GM12878 (cell line): ENCODE results near the gene SBNO1. TPM values are rescaled to one million over a fixed set of nuclear protein-coding genes. Genes with fewer than 3 reads are reported as not detected.

Experiments
- ATAC-seq: fragments of 200-7000 bp; cut with Tn5 transposase; 3 replicates; pipeline ENCODE4 v1.9.1; 2020; ENCODE audit warnings: mild to moderate bottlenecking, moderate library complexity
- BruUV-seq: library from RNA; stranded (reverse); fragments of 400-500 nt; replicated peaks from 2 replicates; lab custom pipeline; 2021; lab: Mats Ljungman, UMichigan
- CTCF ChIA-PET: fragments of 300-600 bp; sonication (Branson Sonifier 250); formaldehyde crosslinking; extraction: SDS; loops from one replicate; lab custom pipeline; 2021; ENCODE audit warnings: inconsistent platforms; lab: Yijun Ruan, JAX
- POLR2A ChIA-PET: fragments of 350-600 bp; formaldehyde crosslinking; extraction: SDS; loops from one replicate; lab custom pipeline; 2021; ENCODE audit warnings: inconsistent platforms; lab: Charles Lee
- RAD21 ChIA-PET: fragments of 300-600 bp; sonication (Branson Sonifier 250); formaldehyde crosslinking; loops from one replicate; lab custom pipeline; 2023; ENCODE audit warnings: antibody characterized with exemption; ENCODE audit not compliant: unreplicated experiment; lab: Charles Lee
- SMC1A ChIA-PET: fragments of 300-600 bp; sonication (Branson Sonifier 250); formaldehyde crosslinking; loops from one replicate; lab custom pipeline; 2023; ENCODE audit not compliant: unreplicated experiment, uncharacterized antibody; lab: Charles Lee
- DNase-seq: peaks from one replicate; pipeline ENCODE4 v3.0.0-alpha.2; 2011; ENCODE audit warnings: low read depth, low spot score
- FAIRE-seq: peaks from 3 replicates; lab custom pipeline; 2011; peaks lifted over from hg19 to GRCh38; lab: Jason Lieb, UNC
- H2AFZ ChIP-seq: 2 replicates; pipeline ENCODE4 v1.6.0; 2011; ENCODE audit warnings: low read depth, low read length, control low read depth; ENCODE audit not compliant: control insufficient read depth
- H3K27ac ChIP-seq: 2 replicates; pipeline ENCODE4 v1.5.1; 2011; ENCODE audit warnings: control low read depth; ENCODE audit not compliant: control insufficient read depth, insufficient read depth
- H3K27me3 ChIP-seq, 2 experiments: replicated peaks in 1 of 2; 2 replicates each; pipeline versions ENCODE4 v1.6.0 to v1.6.1; 2011; ENCODE audit warnings: low read length in 1 of 2; ENCODE audit not compliant: control insufficient read depth in 2 of 2, insufficient read depth in 2 of 2
- H3K36me3 ChIP-seq, 2 experiments: 2 replicates each; pipeline ENCODE4 v1.5.1; 2011; ENCODE audit warnings: low read length in 1 of 2; ENCODE audit not compliant: control insufficient read depth in 2 of 2, insufficient read depth in 2 of 2
- H3K4me1 ChIP-seq: 2 replicates; pipeline ENCODE4 v1.6.1; 2011; ENCODE audit warnings: mild to moderate bottlenecking, low read length, moderate library complexity, mixed read lengths; ENCODE audit not compliant: control insufficient read depth, insufficient read depth
- H3K4me2 ChIP-seq: 2 replicates; pipeline ENCODE4 v1.6.0; 2011; ENCODE audit warnings: control low read depth; ENCODE audit not compliant: control insufficient read depth, insufficient read depth
- H3K4me3 ChIP-seq: fragments of 200-600 bp; sonication (generic); 2 replicates; pipeline ENCODE4 v1.5.1; 2016
- H3K79me2 ChIP-seq: 2 replicates; pipeline ENCODE4 v1.6.0; 2011; ENCODE audit warnings: low read length; ENCODE audit not compliant: control insufficient read depth, insufficient read depth
- H3K9ac ChIP-seq: 2 replicates; pipeline ENCODE4 v1.8.0; 2011; ENCODE audit warnings: low read length, control low read depth, mixed read lengths; ENCODE audit not compliant: control insufficient read depth, insufficient read depth
- H3K9me3 ChIP-seq: replicated peaks from 3 replicates; pipeline ENCODE4 v1.5.1; 2011; ENCODE audit warnings: mild to moderate bottlenecking, low read length; ENCODE audit not compliant: control insufficient read depth, insufficient read depth
- H4K20me1 ChIP-seq: 2 replicates; pipeline ENCODE4 v1.6.0; 2011; ENCODE audit not compliant: control insufficient read depth, insufficient read depth
- BCLAF1 ChIP-seq: fragments of 450-650 bp; IDR thresholded peaks from 2 replicates; pipeline ENCODE4 v1.6.1; 2017; ENCODE audit warnings: antibody characterized with exemption, mild to moderate bottlenecking, moderate library complexity
- GATAD2B ChIP-seq: fragments of 450-650 bp; conservative IDR thresholded peaks from 2 replicates; pipeline ENCODE4 v1.6.1; 2017; ENCODE audit warnings: low read depth, mild to moderate bottlenecking, moderate library complexity
- JUNB ChIP-seq: IDR thresholded peaks from 2 replicates; pipeline ENCODE4 v1.6.1; 2016; ENCODE audit warnings: antibody characterized with exemption, mild to moderate bottlenecking
- MLLT1 ChIP-seq: fragments of 450-650 bp; IDR thresholded peaks from 2 replicates; pipeline ENCODE4 v1.6.1; 2016; ENCODE audit warnings: mild to moderate bottlenecking
- POU2F2 ChIP-seq: IDR thresholded peaks from 3 replicates; pipeline ENCODE4 v1.6.1; 2011; ENCODE audit warnings: low read depth, mild to moderate bottlenecking, low read length, borderline replicate concordance
- SKIL ChIP-seq: fragments of 450-650 bp; IDR thresholded peaks from 2 replicates; pipeline ENCODE4 v1.6.1; 2017; ENCODE audit warnings: mild to moderate bottlenecking, low read depth, inconsistent platforms; ENCODE audit not compliant: poor library complexity, severe bottlenecking
- SMAD1 ChIP-seq: fragments of 450-650 bp; IDR thresholded peaks from 2 replicates; pipeline ENCODE4 v1.6.1; 2018; ENCODE audit warnings: mild to moderate bottlenecking, low read depth; ENCODE audit not compliant: partially characterized antibody
- SUZ12 ChIP-seq: fragments of 200-600 bp; sonication (generic); IDR thresholded peaks from one replicate; pipeline ENCODE4 v1.6.1; 2018; ENCODE audit warnings: antibody characterized with exemption, mild to moderate bottlenecking; ENCODE audit not compliant: unreplicated experiment
- YBX1 ChIP-seq: fragments of 450-650 bp; IDR thresholded peaks from 2 replicates; pipeline ENCODE4 v1.6.1; 2016; ENCODE audit warnings: antibody characterized with exemption
- ZBTB40 ChIP-seq: fragments of 450-650 bp; IDR thresholded peaks from 2 replicates; pipeline ENCODE4 v1.6.1; 2016; ENCODE audit warnings: mild to moderate bottlenecking, moderate library complexity, borderline replicate concordance
- ZZZ3 ChIP-seq: IDR thresholded peaks from 2 replicates; pipeline ENCODE4 v1.6.1; 2011; ENCODE audit warnings: low read depth; ENCODE audit not compliant: control insufficient read depth, insufficient read length
- WGBS: methylation state at CpG from one replicate; pipeline ENCODE4 v1.1.6; 2016; ENCODE audit warnings: low lambda C conversion rate; ENCODE audit not compliant: insufficient replicate concordance, insufficient coverage; ENCODE audit errors: missing lambda C conversion rate; 5-methylcytosine and 5-hydroxymethylcytosine counted together
- in situ Hi-C: fragments of 300-500 bp; cut with MboI; formaldehyde crosslinking; loops from 9 replicates; pipeline ENCODE4 v1.14.3; 2018; ENCODE audit warnings: mixed read lengths
- intact Hi-C: fragments of 100-400 bp; cut with micrococcal nuclease; formaldehyde crosslinking; loops from one replicate; pipeline ENCODE4 v1.14.2; 2022; ENCODE audit not compliant: unreplicated experiment
- polyA plus RNA-seq, 11 experiments: library from polyadenylated mRNA; depleted of rRNA in 4 of 11; unstranded in 6 of 11; stranded (reverse) in 5 of 11; fragments of >200 nt; fragmentation: Nextera tagmentation in 4 of 11; fragmentation: Illumina TruSeq in 1 of 11; extraction: Ambion mirVana in 4 of 11; extraction: Trizol in 1 of 11; gene quantifications; 1 replicate in 1 of 11; 2 replicates in 10 of 11; pipeline versions ENCODE4 v1.2.1 to v1.2.3, GENCODE V29; 2011 to 2016; ENCODE audit warnings: inconsistent platforms in 2 of 11, missing spikeins in 2 of 11, low read depth in 1 of 11
- total RNA-seq, 4 experiments: library from RNA; depleted of rRNA in 3 of 4; stranded (reverse); fragments of >200 nt in 3 of 4; fragmentation: Illumina TruSeq in 1 of 4; extraction: Trizol in 1 of 4; gene quantifications; 2 replicates each; pipeline versions ENCODE4 v1.2.1 to v1.2.3, GENCODE V29; 2013 to 2021

SBNO1 gene
- total and polyA plus RNA-seq, 10 of the 15 experiments (the other 5 are each of a cell fraction or from before 2014, with no cell fraction given): 7.5 to 39.7 (median 20.9) TPM

- no peaks in the 10 kb centered on the region; the same call in 1 of the 2 replicates for H4K20me1 ChIP-seq
- in situ Hi-C loops: no loop called here
- no peaks in the 10 kb centered on the region; the same call in 1 of the 2 replicates for H3K4me1 ChIP-seq
- H2AFZ ChIP-seq: no peak overlapping the region
- H3K27me3 ChIP-seq: no peaks in the 10 kb centered on the region
- no peak overlapping the region for H3K27ac ChIP-seq
- no TSS peak for BruUV-seq
- H3K9me3 ChIP-seq: no peaks in the 10 kb centered on the region
- TF ChIP-seq BCLAF1 (no peak), YBX1 (no peak), SMAD1 (no peak), ZZZ3 (no peak), GATAD2B (no peak), SUZ12 (no peak), JUNB (no peak), ZBTB40 (no peak), POU2F2 (no peak), SKIL (no peak), MLLT1 (no peak)
- POLR2A ChIA-PET: interaction anchor here (0.7 to 0.9 kb wide), 2 partner anchors 11 to 23 kb away, joined by 4 to 5 read pairs; no protein-coding TSS in a partner anchor
- H3K4me3 ChIP-seq: no peak overlapping the region
- intact Hi-C loops: no loop called here
- ATAC-seq (no peak), DNase-seq (no peak), FAIRE-seq (no peak)
- H3K79me2 ChIP-seq: no peaks in the 10 kb centered on the region
- peaks cover 10 to 20% of the 10 kb centered on the region in 2 experiments for H3K36me3 ChIP-seq
- H3K4me2 ChIP-seq: no peak overlapping the region
- H3K9ac ChIP-seq: no peak overlapping the region
- CTCF ChIA-PET: interaction anchor here (1.0 to 2.2 kb wide), 3 partner anchors 11 to 22 kb away, joined by 3 to 8 read pairs (median 3); no protein-coding TSS in a partner anchor
- SMC1A ChIA-PET: interaction anchor here (0.6 kb wide), 2 partner anchors 127 to 131 kb away, joined by 3 read pairs; no protein-coding TSS in a partner anchor
- RAD21 ChIA-PET: no interaction called here
- WGBS: 83% methylated on average over 4 of the region's 4 CpGs
Observed at GRCh38 chr12:123258593-123258992, 106.1 kb downstream of the SBNO1 start.
